HCEC 1CT (cell line): Measurements from ENCODE around the gene LRRC61.

Experiments used
- DNase-seq: peaks from one replicate; pipeline ENCODE4 v3.0.0-alpha.2; 2017

Gene LRRC61

DNA sequence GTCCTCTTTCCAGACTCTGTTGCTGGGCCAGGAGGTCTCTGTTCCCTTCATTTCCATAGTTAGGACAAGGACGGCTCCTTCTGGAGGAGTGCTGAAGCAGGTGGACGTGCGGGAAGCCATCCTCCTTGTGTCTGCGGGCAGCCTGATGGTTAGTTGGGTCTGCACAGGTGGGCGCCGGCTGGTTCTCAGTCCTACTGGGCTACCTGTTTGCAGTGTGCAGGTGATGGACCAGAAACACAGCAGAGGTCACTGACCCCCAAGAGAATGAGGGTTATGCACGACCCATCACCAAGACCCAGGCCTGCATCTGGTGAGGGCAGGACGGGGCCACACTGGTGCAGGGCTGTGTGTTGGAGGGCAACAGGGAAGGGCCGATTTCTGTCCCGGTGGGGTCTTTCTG, 10.5 kb downstream of the LRRC61 start:
- no peak for DNase-seq

- no peak for DNase-seq
Measured at GRCh38 chr7:150334108-150334507, 11.0 kb downstream of the LRRC61 start.

DNA sequence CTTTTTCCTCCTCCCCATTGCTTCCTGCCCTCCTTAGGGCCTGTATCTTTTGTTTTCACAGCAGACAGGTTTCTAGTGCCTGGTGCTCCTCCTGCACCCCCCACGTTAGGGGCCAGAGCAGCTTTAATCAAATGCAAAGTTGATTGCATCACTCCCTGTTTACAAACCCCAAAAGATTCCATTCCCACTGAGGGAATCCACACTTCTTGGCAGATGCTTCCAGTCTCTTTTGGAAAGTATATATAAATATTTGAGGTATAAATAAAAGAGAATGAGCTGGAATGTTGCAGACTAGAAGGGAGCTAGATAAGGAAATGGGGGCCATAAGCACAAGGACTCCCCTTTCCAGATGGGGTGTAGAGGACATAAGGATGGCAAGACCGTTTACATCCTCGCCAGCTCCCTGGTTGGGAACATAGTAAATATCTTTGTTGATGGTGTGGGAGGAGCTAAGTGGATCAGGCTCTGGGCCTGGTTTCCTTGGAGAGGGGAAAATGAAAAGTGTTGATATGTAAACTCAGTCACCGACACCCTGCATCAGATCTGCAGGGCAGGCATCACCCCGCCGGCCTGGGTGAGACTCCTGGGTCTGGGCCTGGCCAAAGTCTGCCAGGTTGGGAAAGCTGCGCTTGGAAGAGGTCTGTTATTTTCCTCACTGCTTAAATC, 12.1 kb downstream of the LRRC61 start:
- peak; percentile 73 for DNase-seq

GRCh38 chr7:150335774-150336112, 12.6 kb downstream of the LRRC61 start:
- no peak for DNase-seq

- no peak for DNase-seq
Measured at GRCh38 chr7:150336746-150337145, 13.6 kb downstream of the LRRC61 start.

DNA sequence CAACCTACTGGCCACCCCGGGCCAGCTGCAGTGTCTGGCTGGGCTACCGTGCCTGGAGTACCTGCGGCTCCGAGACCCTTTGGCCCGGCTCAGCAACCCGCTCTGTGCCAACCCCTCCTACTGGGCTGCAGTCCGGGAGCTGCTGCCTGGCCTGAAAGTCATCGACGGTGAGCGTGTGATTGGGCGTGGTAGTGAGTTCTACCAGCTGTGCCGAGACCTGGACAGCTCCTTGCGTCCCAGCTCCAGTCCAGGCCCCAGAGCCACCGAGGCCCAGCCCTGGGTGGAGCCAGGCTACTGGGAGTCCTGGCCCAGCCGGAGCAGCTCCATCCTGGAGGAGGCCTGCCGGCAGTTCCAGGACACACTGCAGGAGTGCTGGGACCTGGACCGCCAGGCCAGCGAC, 14.0 kb downstream of the LRRC61 start:
- no peak for DNase-seq

GRCh38 chr7:150337659-150338081, 14.5 kb downstream of the LRRC61 start:
- no peak for DNase-seq

DNA sequence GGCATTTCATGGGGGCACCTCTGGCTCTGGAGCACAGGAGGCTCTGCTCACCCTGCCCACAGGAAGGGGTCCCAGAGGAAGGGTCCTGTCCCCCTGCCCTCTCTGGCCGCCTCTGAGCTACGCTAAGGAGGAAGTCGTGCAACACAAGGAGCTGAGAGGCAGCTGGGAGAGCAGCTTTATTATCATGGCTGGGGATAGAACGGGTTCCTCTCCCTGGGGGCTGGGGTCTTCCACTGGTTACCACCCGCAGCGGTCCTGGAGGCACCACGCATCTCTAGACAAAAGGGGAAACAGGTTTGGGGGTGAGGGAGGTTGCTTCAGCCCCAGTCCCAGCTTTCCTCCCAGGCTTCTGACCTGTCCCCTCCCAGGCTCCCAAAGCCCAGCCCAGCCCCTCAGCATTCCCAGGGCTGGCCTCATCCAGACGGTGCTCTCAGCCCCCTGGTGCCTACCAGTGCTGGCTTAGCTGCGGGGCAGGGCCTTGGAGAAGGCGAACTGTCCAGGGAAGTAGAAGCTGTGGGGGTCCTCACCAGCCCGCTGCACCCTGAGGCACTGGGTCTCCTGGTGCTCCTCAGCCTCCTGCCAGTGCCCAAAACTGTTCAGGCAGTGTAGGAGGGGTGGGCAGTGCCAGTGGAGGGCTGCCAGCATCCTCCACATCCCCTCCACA, 15.1 kb downstream of the LRRC61 start:
- no peak for DNase-seq

DNA sequence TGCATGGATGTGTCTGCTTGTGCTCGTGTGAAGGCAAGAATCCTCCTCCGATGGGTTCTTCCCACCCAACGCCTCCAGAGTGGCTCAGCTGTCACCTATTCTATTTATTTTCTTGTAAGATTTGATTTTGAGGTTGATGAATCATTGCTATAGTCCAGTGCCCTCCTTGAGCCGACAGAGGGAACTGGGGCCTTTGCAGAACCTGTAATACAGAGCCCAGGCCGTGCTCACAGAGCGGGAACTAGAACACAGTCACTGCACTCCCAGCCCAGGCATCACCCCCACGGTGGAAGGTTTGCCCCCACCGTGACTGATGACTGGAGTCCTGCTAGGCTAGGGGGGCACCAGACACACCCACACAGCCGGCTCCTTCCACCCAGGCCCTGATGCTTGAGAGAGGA, 16.3 kb downstream of the LRRC61 start:
- DNase-seq = no peak

- peak; percentile 56 for DNase-seq
Measured at GRCh38 chr7:150340024-150340749, 17.0 kb downstream of the LRRC61 start.

GRCh38 chr7:150340875-150341262, 17.7 kb downstream of the LRRC61 start:
- DNase-seq = no peak

DNA sequence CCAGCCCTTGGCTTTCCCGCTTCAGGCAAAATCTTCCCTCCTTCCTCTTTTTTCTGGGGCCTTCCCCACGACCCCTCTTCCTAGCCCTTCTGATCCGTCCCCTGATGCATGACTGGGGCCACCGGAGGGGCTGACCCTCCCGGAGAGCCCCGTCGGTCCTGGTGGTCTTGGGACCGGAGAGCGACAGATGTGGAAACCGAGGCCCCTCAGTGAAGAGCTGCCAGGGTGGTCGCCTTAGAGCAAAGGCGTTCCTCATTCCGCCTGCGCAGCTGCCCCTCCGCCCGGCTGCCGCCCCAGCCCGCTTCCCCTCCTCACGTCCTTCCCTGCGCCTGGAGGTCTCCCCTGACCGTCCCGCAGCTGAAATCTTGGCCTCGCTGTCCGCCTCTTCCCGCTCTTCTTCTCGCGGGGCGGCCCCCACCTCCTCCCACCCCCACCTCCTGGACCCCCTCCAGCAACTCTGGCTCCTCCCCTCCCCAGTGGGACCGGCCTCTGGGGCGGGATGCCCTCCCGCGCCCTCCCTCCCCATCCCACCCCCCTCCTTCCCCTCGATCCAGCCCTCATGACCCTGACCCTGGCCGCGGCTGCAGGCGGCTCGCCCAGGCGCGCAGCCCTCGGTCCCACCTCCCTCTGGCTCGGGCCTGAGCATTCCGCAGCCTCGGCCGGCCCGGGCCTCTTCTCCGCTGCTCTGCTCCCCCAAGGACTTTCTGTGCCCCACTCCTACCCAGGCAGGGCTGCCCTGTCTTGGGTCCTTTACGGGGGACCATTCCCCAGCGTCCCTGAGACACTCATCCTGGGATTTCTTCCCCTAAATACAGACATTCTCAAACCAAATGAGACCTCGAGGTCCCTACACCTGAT, 18.3 kb downstream of the LRRC61 start, which contains the start of gene RARRES2:
Gene RARRES2, minus strand, starts transcription at position 367 of the 858 bp plus-strand sequence. CDS start 1,020 bp downstream, outside the sequence.
- DNase-seq = no peak

GRCh38 chr7:150342121-150342408, 18.9 kb downstream of the LRRC61 start:
- DNase-seq = no peak

- DNase-seq = no peak
Measured at GRCh38 chr7:150343225-150343624, 20.1 kb downstream of the LRRC61 start.

DNA sequence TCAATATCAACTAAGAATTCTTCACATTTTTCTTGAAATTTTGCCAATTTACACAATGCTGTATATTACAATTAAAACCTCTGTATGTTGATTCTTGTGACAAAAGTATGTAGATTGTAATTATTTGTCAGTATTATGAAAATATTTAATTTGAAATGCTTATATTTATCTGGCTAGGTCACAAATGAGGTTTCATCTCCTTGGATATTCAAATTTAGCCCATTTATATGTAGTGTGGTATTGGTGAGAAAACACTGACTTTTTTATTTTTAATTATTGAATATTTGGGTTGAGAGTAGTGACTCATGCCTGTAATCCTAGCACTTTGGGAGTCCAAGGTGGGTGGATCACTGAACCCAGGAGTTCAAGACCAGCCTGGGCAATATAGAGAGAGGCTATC, 21.1 kb downstream of the LRRC61 start:
- no peak for DNase-seq

DNA sequence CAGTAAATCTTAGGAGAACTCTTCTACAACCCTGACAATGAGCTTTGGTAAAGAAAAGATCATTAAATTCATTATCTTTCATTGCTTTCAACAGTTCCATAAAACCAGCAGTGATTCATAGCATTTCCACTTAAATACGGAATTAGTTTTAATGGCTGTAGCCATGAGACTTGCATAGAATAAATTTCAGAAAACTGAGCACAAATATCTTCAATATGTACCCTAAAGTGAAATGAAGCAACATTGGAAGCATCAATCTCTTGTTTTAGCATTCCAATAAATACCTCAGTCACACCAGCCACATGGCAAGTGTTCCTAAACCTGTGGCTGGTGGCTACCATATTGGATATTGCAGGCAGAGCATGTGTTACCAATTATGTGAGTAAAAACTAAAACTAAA, 21.9 kb downstream of the LRRC61 start:
- no peak for DNase-seq

- DNase-seq = no peak
Measured at GRCh38 chr7:150346922-150347321, 23.8 kb downstream of the LRRC61 start.

DNA sequence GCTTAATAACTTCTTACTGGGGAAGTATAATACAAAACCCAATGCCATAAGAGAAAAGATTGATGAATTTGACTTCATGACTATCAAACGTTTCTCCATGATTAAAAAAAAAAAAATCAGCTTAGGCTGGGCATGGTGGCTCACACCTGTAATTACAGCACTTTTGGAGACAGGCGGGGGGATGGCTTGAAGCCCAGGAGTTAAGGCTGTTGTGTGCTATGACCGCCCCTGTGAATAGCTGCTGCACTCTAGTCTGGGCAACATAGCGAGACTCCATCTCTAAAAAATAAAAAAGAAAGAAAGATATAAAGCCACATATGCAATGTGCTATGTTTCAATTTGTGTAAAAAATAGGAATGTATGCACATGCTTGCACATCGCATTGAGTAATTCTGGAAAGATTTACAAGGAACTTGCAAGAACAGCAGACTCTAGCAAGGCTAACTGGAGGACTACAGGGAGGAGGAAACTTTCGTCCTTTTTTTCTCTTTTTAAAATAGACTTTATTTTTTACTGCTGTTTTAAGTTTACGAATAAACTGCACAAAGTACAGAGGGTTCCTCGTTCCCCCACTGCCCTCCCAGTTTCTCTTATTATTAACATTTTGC, 28.5 kb downstream of the LRRC61 start:
- DNase-seq = no peak

DNA sequence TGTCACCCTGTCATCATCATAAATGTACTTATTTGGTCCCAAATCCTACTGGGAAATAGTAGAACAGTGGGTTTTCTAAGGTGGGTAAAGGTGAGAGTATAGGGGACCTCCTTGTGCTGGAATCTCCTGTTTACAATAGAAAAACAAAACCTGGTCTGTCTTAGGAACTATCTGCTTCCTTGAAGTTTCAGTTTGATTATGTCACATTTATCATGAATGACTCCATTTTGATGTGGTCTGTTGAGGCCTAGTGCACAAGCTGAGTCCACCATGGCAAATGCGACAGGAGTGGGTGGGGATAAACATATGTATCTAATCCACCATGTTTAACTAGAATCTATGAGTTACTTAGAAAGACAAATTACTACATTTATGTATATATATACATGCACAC, 32.5 kb downstream of the LRRC61 start:
- no peak for DNase-seq

GRCh38 chr7:150356265-150356897, 33.2 kb downstream of the LRRC61 start:
- DNase-seq = peak; percentile 29

DNA sequence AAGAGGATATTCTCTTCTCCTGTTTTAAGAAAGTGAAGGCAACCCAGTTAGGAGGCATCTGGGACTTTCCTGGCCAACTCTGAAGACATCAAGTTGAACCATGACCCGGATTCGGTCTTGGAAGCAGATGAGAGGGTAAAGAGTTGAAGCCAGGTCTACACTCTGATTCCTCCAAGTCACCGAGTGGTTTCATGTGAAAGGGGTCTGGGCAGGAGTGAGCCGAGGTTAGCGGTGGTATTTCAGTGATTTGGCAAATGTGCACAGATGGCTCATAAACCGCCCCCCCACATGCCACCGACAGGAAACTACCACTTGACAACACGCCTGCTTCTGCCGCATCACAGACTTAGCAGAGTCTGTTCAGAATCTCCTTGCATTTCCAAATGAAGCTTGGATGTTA, 34.1 kb downstream of the LRRC61 start:
- DNase-seq = no peak

GRCh38 chr7:150357771-150358427, 34.7 kb downstream of the LRRC61 start:
- DNase-seq = no peak
